ENCODE results near the gene NEK6.

- TF ChIP-seq ZNF274 (IDR thresholded peaks at IDR 0.05; ENCODE audit: low read depth, low read length): no peak
- no peak for TF ChIP-seq SUZ12 (IDR thresholded peaks at IDR 0.05; ENCODE audit: extremely low read depth, insufficient read depth, insufficient read length)
Observed at GRCh38 chr9:124352616-124353015, 94.9 kb downstream of the NEK6 start.

Data from NT2/D1 (cell line).